Fibroblast of peridontal ligament (primary cell): ENCODE data around the gene ADAM10.

Experiments used
- DNase-seq: peaks from one replicate; pipeline ENCODE4 v3.0.0-alpha.2; 2010; ENCODE audit errors: extremely low read depth

The ADAM10 gene

DNA sequence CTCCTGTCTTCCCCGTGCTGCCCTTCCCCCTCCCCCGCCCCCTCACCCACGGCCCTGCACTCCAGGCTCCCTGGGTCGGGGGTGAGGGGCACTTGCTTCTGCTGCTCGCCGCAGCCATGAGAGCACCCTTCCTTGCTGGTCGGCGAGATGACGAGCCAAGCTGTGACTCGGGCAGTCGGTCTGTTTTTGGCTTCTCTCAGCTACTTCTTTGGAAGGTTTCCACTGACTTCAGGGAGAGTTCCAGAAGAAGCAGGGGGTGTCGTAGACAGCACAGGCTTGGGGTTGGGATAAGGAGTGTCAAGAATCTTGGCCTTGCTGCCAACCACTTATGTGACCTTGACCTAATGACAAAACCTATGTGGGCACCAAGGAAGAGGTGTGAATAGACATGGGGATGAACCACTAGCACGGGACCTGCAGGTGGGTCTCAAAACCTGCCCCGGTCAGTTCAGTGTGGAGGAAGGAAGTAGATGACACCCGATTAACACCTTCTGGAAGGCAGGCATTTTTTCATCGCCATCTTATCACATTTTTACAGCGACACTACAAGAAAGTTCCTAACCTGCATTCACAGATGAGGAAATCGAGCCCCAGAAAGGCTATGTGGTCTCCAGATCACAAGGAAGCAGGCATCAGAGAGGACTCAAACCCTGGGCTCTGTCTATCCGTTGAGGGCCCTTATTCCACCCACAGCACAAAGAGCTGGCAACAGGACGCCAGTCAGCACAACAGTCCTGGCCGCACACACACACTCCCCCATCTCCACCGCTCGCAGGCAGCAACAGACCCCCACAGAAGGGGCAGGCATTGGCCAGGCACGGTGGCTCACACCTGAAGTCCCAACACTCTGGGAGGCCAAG lies 196.8 kb downstream of the ADAM10 start:
- peak; percentile 19 for DNase-seq

DNA sequence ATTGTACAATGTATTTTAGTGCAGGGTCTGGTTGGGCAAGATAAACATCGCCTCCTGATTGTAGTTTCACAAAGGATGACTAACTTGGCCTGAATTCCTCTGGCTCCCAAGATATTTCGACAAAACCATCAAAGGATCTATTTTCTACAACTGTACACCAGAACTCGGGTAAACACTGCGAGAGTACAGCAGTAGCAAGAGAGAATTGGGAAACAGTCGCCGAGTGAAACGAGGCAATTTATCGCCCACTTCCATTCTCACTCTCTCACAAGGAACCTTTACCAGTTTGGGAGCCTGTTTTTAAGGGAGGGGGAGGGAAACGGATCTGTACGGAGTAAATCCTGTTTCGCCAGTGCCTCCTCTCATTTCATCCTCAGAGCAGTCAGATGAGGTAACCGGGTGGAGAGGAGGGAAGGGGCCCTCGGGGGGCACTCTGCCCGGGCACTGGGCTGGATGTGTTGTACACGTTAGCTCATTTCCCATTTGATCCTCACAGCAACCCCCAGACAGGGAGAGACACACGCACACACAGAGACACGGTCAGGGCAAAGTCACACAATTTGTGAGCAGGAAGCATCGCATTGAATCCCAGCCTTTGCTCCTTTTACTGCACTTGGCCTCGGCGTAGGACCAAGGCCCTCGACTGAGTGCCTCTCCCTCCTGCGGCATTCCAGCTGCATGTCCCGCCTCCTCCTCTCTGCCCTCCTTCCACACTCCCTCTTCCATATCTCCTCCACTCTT lies 197.6 kb downstream of the ADAM10 start:
- DNase-seq: peak; percentile 99

DNA sequence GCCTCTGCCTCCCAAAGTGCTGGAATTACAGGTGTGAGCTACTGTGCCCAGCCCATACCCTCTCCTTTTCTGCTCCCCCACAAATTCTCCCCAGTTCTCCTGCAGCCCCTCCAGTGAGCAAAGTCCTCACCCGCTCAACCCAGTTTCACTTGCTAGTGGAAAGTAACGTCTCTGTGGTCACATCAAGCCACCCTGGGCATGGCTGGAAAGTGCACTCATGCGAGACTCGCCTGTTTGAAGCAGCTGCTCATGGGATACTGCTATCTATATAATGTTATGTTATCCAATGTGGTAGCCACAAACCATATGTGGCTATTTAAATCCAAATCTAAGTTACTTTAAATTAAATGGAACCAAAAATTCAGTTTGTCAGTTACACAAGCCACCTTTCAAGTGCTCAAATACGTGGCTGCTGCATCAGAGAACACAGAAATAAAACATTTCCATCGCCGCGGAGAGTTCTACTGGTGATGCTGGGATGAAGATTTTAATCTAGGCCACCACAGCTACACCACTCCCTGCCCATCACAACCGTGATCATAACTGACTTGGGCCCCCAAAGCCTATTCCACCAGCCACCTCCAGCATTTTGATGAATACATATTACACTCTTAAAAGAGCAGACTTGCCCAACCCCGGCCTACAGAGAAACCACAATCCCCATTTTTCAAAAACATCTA lies 198.3 kb downstream of the ADAM10 start:
- DNase-seq: no peak

DNA sequence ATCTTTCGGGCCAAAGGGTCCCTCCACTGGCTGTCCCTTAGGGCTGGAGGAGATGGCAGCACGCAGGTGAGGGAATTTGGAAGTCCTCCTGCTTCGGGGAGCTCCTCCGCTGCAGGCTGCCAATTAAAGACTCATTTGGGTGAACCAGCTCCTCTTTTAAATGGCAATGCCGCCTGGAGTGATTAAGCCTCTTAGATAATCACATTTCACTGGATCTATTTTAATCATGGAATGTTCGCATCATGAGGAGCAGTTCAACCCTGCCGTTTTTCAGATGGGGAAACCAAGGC lies 199.8 kb downstream of the ADAM10 start:
- DNase-seq: no peak

DNA sequence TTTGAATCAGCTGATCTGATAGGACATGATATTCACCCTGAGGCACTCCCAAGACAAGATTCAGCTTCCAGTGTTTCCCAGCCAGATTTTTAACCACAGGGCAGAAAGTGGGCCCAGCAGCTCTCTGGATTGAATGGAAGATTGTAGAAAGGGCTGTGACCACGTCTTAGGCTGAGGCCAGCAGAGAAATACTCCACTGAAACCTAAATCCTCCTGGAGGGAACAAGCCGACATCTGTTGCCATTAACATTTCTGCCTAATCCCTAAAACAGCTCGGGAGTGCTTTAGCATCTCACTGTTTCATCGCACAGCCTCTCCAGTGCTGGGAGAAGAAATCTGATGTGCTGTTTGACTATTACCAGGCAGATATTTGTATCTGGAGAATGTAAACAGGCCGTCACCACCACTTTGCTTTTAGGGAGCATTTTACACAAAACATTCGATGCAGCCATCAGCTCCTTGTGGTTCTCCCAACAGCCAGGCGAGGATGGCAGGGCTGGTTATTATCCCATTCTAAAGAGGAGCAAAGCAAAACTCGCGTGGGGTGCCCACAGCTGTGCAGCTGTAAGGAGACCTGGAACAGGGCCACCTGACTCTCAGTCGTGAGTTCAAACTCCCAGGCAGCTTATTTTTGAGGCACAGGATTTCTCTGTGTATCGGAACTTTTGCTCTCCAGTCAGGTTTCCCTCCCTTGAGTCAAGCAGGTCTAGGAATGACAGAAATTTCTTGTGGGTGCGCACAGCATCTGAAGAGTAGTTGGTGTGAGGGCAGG lies 200.3 kb downstream of the ADAM10 start:
- DNase-seq: peak; percentile 74

DNA sequence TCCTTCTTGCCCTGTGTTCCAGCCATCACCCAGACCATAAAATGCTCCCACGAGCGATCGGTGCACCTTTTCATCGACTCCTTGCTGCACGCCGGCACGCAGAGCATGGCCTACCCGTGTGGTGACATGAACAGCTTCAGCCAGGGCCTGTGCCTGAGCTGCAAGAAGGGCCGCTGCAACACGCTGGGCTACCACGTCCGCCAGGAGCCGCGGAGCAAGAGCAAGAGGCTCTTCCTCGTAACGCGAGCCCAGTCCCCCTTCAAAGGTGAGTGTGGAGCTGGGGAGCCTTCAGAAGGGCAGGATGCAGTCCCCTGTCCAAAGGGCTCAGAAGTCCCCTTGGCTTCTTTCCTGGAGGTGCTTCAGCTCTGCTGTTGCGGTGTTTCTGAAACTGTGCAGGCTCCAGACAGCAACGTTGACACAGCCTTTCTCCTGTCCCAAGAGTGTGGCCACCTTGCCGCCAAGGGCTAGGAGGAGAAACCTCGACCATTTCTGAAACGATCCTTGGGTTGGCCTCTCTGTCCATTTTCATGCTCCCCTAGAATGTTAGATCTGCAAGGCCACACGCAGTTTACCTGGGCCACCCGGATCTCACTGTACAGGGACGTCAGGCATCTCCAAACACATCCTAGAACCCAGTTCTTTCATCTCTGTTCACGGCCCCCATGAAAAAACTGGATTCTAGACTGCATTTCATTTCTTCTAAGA lies 201.0 kb downstream of the ADAM10 start:
- no peak for DNase-seq

DNA sequence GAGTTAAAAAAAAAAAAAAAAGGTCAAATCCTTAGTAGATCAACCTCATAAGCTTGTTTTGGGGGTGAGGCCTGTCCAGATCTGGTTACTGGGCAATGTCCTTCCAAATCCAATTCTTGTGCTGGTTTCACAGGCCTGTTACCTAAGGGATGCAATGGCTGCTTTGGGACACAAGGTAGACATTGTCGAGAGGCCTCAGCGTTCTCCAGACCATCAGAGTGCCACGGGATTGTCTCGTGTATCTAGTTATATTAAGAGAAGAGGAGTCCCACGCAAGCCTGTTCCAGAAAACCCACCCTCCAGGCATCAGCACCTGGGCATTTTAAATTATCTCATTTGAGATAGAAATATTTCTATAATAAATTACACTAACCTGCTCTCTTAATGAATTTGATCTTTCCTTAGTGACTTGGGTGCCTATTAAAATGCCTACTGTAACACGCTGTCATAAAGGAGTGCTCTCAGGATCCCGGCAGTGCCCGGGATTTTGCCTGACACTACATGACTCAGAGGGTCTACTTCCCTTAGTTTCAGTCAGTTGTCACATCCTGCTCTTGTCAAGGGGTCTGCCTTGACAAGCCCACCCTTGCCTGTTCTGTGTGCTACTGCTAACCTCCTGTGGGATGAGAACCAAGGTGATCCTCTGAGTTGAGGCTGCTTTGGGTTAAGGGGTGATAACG lies 201.7 kb downstream of the ADAM10 start:
- DNase-seq: no peak

DNA sequence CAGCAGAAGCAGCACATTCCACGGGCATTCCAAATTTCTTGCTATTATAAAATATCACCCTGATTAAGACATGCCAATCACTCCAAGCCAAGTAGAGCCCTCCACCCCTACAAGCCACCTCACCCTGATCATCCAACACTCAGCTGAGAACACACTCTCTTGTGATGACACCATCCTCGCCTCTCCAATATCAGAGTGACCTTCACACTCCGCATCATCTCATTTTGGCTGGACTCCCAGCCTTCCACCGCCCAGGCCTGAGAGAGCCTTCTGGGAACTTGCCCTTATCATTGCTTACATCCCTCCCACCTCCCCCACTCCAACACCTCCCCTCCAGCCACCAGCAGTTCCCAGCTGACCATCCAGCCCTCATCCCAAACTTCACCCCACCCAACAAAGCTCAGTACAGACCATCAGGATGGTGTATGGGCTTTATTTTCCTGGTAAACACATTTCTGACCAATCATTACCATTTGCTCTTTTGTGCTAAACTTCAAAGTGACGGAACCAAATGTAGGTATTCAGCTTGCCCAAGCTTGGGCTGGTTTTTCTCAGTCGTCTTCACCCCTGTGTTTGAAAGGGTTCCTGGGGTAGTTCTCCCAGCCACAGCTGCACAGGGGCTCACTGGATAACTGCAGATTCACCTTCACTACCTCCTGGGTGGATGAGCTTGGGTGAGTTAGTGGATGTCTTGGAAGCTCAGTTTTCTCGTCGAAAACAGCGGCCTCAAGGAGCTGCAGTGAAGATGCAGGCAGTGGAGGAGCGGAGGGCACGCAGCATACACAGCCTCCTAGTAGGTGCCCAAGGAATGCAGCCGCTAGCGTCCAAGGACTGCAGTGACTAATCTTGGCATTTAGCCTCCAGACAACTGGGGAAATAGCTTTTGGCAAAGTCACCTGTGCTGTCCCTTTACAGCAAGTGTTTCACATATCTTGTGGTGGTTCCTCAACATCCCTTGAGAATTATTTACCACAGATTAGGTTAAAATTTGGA lies 202.6 kb downstream of the ADAM10 start:
- DNase-seq: peak; percentile 70

DNA sequence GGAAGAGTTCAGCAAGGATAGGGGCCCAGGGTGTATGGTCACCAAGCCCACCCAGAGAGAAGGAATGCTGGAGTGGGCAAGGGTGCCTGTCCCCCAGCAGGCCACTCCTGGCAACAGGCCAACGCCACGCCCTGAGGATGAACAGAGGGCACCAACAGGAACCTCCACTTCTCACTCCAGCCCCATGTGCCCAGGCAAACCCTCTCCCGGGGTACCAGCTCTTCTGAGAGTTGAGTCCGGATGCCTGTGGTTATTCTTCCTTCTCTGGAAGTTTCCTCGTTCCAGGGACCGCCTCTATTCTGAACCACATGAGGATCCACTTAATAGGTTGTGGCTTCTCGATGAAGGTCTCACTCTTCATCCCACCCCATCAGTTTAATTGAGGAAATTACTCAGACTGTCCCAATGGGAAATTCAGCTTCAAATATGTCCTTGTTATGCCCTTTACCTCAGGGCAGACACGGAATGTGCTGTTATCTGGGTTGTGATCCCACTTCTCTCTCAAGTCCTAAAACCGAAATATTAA lies 203.4 kb downstream of the ADAM10 start:
- DNase-seq: no peak

DNA sequence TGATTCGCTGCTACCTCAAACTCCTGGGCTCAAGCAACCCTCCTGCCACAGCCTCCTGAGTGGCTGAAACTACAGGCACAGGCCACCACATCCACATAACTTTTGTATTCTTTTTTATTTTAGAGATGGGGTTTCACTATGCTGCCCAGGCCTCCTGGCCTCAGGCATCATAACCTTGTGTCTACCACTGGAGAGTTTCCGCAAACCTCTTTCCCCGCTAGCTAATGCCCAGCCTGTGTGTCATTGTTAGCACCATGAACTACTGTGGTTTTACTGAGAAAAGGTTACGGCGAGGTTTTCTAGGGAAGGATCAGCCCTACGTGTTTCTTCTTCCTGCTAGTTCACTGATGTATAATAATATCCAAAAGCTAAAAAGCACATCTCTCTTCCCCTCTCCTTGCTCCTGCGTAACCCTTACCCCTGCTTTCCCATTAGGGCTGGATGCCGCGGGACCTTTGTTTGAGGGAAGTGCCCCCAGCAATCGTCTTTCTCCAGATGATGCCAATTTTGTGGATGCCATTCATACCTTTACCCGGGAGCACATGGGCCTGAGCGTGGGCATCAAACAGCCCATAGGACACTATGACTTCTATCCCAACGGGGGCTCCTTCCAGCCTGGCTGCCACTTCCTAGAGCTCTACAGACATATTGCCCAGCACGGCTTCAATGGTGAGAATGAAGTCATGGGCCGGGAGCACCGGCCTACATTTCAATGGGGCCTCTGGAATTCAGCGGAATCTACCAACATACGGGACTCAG lies 204.0 kb downstream of the ADAM10 start:
- DNase-seq: no peak

DNA sequence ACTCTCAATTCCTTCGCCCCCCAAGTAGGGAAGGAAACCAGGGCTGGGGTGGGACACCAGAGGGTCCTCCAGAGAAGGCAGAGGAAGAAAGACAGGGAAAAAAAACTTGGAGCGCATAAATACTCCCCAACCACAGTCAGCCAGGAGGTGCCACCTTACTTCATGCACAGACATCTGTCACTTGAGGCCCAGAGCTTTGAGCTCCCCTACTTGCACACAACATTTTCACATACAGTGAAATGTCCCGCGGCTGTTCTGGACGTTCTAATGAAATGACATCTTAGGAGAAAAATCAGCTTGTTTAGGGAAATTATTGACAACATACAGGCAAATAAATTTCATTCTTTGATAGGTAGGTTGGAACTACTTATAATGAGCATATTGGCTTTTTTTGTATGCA lies 204.8 kb downstream of the ADAM10 start:
- DNase-seq: no peak

DNA sequence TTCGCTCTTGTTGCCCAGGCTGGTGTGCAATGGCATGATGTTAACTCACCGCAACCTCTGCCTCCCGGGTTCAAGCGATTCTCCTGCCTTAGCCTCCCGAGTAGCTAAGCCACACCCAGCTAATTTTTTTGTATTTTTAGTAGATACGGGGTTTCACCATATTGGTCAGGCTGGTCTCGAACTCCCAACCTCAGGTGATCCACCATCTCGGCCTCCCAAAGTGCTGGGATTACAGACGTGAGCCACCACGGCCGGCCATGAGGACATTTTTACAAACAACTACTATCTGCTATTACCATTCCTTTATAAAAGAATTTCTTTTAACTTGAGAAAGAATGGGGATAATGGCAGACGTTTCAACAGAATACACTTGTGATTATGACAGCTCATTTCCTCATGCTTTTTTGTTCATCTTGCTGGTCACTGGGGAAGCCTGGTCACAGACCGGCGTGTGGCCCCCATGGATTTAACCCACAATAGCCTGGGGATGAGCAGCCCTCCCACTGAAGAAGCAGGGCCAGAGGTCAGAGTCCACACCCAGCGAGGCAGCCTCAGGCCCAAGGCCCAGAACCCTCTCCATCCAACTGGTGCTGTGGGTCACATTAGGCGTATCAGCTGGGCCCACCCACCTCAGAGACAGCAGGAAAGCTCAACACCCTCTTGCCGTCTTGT lies 205.7 kb downstream of the ADAM10 start:
- no peak for DNase-seq

DNA sequence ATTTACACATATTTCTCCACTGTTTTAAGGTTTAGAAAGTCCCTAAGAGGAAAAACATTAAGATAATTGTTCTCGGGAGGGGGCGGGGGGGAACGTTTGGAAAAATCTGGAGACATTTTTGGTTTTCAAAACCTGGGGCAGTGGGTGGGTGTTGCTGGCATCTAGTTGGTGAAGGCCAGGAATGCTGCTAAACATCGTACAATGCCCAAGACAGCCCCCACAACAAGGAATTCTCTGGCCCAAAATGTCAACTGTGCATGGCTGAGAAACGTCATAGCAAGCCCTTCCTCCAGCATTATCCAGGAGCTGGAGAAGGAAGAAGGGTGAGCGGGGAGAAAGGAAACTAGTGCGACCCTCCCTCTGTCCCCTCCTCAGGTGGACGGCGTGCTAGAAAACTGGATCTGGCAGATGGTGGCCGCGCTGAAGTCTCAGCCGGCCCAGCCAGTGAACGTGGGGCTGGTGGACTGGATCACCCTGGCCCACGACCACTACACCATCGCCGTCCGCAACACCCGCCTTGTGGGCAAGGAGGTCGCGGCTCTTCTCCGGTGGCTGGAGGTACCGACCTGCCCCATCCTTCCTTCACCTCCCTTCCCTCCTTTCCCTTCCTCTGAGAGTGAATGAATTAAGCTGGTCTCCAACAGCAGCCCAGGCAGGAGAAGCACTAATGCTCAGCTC lies 208.0 kb downstream of the ADAM10 start:
- DNase-seq: no peak

DNA sequence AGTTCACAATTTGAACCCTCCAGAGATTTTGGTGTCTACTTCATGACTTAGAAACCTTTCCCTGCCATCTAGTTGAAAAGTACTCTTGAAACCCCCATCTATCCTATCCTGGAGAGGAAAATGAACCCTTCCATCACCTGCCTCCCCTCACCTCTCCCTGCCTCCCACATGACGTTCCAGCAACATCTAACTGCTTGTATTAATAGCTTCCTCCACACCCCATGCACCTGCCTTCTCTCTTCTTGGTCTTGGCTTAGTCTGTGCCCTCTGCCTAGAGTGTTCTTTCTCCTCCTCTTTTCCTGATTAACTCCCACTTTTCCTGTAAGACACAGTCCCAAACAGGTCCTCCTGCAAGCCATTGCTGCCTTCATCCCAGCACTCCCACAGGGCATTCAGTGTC lies 210.0 kb downstream of the ADAM10 start:
- DNase-seq: no peak

DNA sequence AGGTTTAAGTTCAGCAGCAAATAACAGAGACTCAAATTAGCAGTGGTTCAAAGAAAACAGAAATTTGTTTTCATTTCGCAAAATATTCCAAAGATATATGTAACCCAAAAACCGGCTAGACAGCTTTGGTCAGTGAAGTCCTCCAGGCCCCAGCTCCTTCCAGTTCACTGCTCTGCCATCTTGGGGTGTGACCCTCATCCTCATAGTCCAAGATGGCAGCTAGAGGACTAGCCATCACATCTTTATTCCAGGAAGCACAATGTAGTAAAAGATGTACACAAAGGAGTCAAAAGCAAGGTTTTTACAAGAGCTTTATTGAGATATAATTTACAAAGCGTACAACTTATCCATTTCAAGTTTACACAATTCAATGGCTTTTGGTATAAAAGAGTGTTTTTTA lies 210.6 kb downstream of the ADAM10 start:
- no peak for DNase-seq
